Stimulated activated CD8-positive, alpha-beta memory T cell treated with anti-CD3 and anti-CD28 coated beads, Interleukin-15, amount 100 ng/mL, for 1 hour (primary cell): ENCODE results near the gene ATP10A.

Source experiments
- DNase-seq: peaks from one replicate; pipeline ENCODE4 v3.0.0-alpha.2; 2020; ENCODE audit warnings: low read depth

ATP10A gene

DNA sequence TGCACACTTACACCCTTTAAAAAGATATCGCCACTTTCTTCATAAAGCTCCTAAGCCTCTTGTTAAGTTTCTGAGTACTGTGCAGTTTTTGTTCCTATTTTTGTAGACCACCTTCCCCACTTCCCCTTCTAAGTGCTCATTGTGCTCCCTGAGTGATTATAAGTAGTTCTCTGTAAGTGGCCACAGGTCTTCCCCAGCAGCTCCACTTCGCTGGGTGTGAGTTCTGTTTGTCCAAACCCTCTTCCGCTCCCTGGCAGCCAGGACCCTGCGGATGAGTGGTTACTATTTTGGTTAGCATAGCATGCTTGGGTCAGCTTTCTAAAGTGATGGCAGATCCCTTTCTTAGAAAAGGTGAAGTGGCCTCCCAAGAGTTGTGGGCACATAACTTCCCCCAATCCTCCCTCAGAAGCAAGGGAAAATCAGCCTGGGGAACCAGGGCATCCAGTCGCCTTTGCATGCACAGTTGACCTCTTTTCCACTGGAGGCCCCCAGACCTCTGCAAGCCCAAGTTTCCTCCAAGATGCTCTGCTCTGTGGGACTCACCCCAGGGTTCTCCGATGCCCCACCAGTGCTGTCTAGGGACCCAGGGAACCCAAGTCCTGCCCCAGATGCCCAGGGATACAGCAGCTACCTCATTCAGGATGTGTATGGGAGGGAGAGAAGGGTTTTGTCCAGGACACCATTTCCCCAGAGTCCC lies 69.6 kb downstream of the ATP10A start:
- no peak for DNase-seq

DNA sequence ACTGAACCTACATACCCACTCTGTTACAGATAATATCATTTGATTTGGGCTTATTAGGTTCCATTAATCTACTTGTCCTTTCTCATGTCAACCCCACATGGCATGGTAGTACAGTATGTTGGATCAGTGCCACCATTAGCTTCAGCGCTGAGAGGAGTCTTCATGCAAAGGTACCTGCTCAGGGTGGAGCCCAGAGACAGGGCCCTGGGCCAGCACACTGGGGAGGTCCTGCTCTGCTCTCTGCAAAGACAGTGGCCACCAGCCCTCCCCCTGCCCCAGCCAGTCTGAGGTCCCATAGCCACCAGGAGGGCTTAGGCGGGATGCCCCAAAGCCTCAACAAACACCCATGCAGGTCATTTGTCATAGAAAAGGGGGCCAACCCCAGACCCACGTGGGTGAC lies 71.0 kb downstream of the ATP10A start:
- DNase-seq: no peak

DNA sequence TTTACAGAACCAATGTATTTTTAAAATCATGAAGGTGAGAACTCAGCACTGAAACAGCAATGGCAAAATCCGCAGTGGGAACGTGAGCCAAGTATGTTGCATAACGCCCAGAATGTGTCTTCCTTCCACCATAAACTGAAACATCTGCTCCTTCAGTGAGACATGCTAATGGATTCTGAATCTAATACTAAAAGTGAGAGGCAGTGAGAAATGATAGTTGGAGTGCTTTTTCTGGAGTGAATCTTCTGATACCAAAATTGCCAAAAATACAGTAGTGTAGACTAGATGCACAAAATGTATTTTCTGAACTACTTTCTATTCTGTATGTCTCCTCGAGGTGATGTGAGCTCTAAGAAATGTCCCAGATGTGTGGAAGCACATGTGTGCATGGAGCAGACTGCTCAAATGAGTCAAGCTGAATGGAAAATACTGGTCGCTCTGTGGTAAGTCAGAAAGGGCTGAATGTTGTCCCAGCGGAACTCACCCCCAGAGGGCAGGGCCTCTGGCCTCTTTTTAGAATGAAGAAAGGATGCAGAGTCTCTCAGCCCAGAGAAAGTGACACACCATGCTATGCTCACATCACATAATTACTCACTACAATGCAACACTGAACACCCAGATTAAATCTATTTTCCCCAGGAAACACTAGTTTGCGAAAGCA lies 73.0 kb downstream of the ATP10A start:
- DNase-seq: no peak

DNA sequence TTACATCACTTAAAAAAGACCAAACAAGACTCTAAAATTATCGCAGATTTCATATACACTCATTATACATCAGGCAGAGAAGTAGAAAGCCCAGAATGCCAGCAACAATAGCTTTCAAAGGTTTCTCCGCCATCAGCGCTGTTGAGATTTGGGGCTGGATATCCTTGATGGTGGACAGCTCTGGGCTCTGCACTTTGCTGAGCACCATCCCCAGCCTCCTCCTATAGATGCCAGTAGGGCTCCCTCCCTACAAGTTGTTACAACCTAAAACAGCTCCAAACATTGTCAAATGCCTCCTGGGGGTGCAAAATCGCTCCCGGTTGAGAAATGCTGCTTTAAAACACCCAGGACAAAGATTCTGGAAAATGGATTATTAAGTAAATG lies 73.5 kb downstream of the ATP10A start:
- no peak for DNase-seq

DNA sequence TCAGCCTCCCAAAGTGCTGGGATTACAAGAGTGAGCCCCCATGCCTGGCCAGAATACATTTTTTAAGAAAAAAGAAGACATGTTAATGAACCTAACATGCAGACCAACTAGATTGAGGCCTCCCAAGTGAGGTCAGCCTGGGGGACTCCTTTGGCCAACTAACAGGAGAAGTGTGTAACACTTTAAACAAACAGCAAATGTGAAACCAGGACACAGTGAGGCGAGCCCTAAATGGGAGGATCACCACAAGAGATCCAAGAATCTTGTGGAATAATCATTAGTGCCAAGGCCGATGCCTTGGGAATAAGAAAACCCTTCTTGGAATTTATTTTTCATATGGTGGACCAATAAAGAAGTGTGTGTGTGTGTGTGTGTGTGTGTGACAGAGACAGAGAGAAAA lies 73.9 kb downstream of the ATP10A start:
- no peak for DNase-seq

DNA sequence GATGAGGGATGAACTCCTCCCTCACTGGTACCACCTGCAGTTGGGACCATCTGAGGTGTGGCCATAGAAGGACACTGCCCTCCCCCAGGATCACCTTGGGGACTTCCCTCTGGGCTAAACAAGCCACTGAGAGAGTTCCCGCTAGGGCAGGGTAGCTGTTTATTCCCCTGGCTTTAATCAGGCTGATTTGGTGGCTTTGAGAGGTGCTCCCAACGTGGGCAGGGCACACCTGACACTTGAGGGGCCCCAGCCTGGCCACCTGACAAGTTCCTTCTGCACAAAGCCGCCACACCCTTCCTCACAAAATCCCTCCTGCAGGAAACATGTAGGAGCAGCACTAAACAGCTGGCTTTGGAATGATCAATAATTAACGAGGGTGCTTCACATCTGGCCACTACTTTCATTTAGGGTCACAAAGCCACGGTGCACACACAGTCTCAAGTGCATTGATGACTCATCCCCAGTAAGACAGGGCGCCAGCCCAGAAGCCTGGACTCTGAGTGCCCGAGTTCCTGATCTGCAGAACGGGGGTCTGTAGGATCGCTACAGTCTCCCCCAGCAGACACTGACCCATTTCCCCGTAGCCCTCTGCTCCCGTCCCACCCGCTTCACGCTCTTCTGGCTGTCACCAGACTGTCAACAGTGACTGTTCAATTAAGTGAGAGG lies 75.1 kb downstream of the ATP10A start:
- DNase-seq: no peak

DNA sequence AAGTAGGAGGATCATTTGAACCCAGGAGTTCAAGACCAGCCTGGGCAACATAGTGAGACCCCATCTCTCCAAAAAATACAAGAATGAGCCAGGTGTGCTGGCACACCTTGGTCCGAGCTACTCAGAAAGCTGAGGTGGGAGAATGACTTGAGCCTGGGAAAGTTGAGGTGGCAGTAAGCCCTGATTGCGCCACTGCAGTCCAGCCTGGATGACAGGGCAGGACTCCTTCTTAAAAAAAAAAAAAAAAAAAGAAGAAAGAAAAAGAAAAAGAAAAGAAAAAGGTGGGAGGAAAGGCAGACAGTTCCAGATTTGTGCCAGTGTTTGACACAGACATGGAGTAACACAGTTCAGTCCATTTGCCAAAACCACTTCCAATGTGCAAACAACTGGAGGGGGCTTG lies 75.7 kb downstream of the ATP10A start:
- no peak for DNase-seq

DNA sequence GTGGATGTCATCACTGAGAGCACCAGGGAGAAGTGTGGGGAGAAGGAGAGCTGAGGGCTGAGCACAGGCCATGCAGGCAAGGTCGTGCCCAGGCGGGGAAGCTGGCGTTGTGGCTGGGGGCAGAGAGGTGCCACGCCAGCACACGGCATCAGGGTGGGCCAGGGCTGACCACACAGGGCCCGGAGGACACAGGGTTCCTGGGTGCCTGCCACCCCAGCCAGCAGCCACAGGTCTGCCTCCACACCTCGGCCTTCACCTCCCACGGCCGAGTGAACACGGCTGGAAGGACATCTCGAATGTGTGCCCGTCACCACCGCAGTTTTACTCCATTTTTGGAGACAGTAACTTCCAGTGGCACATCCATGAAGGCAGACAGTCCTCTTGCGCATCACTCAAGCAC lies 77.1 kb downstream of the ATP10A start:
- no peak for DNase-seq

DNA sequence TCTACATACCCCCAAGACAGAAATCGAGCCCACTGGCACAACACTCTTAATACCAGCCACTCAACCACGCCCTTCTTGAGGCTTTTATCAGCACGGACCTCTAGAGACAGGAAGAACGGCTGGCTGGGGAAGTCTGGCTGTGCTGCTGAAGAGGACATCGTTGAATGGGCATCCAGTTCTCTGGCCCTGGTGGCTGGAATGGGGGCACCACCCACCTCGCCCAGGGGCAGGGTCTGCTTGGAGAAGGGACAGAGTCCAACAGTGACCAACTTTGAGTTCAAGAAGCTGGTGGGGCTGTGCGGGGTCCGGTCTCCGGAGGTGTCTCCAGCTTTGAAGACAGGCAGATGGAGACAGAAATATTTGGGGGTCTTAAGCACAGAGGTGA lies 77.5 kb downstream of the ATP10A start:
- no peak for DNase-seq

DNA sequence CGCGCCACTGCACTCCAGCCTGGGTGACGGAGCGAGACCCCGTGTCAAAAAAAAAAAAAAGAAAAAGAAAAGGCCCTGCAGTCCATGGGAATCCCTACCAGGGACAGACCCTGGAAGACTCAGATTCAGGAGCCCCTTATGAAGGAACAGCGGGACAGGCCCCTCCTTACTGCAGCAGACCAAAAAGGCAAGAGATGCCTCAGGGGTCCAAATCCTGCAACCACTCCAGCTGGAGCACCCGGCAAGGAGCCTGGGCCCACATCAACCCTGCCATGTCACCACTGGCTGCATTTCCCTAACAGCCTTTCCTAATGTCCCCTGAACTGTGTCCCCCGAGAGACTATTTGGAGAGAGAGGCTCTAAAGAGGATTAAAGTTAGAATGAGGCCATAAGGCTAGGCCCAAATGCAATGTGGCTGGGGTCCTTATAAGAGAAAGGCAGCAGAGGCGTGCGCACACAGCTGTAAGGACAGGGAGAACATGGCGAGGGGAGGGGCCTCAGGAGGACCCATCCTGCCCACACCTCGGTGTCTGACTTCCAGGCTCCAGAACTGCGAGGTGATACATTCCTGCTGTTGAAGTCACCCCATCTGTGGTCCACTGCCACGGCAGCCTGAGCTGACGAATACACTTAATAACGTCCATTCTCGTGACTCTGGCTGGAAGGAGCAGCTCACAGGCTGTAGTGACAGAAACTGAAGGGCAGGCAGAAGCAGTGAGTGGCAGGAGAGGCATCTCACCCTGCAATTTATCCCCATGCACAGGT lies 78.1 kb downstream of the ATP10A start:
- no peak for DNase-seq

DNA sequence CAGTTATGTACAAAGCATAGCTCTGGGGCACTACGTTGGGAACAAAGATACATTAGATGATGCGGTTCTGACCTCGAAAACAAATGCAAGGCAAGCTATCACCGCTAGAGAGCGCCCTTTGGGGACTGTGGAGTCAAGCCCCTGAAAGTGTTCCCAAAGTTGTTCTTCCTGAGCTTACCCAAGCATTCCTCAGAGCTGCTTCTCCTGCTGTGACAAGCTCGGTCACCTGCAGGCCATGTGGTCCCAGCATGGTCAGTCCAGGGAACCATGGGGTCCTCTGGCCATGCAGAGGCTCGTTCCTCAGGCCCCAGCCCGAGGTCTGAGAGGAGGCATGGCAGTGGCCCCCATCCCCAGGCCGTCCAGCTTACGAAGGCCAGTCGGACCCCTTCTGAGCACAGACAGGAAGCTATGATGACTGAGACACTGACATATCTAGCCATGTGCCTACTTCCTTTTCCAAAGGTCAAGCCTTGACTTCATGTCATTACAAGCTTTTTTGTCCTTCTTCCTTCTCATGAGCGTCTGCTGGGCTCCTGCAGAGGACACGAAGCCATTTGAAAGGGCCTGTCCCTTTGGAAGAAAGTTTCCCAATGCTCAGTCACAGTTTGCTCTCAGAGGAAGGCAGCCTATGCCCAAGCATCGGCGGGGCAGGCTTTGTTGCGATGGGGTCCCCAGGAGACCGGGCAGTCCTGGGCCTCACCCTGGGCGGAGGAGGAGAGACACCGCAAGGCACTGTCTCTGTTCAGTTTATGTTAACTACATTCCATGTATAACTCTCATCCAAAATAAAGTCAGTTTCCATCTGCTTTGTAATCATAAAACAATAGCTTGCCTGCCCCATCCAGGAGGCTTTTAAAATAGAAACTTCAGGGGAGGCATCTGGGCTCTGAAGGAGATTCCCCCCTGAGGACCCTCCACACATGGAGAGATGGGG lies 79.3 kb downstream of the ATP10A start:
- DNase-seq: peak; percentile 19

DNA sequence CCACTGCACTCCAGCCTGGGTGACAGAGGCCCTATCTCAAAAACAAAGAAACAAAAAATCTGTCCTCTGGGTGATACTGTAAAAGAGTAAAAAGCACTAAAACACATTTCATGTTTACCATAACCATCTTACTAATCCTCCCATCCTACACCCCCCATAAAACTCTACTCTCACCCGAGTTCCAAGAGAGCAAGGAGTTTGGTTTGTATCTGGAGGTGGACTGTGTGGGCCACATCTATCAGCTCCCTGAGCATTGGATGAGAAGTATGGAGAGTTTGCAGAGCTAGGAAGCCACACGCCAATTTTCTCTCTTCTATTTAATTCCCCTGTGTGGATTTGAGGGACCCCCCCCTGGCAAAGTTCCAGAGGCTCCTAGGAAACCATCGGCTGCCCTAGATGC lies 80.0 kb downstream of the ATP10A start:
- DNase-seq: no peak

DNA sequence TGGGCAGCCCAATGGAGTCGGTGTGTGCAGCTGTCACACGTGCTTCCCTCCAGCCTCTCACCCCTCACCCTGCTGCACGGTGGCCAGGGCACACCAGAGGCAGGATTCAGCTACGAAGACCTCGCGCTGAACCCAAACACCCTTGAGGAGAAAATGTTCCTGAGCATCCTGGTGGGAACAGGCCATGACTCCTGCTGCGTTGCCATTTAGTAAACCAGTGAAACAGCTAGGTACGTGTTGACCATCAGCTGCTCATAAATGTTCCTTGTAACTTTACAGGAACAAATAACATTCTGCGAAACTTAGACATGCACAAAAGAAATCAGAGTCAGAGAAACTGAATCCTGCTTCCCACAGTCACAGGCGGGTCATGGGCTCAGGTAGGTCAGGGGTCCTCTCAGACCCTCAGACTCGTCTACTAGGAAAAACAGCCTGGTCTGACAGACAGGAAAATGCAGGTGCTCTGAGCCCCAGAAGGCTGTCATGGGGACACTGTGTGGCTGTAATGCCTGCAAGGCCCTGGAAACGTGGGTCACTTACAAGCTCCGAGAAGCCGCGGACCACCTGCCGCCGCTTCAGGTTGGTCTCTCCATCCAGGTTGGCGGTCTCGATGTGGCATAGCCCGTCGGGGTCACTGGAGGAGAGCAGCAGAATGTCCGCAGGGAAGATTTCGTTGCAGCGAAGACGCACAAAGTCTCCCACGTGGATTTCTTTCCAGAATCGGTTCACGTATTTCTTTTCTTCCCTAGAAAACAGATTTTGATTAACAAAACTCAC lies 82.5 kb downstream of the ATP10A start:
- DNase-seq: no peak

DNA sequence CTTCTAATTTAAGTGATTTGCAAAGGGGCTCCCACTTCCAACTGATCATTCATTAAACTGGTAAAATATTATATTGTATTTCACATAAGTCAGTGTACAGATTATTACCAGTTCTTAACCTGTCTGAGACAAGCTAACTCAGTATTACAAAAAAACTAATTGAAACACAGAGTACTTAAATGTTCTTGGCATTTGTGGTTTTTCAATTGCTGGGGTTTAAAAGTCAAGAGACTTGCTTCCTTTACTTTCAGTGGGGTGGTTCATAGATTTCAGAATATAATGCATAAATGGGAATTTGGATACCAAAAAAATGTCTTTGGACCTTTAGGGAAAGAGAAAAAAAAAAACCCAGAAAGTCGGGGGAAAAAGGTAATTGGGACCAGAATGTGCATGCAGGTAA lies 85.0 kb downstream of the ATP10A start:
- no peak for DNase-seq

DNA sequence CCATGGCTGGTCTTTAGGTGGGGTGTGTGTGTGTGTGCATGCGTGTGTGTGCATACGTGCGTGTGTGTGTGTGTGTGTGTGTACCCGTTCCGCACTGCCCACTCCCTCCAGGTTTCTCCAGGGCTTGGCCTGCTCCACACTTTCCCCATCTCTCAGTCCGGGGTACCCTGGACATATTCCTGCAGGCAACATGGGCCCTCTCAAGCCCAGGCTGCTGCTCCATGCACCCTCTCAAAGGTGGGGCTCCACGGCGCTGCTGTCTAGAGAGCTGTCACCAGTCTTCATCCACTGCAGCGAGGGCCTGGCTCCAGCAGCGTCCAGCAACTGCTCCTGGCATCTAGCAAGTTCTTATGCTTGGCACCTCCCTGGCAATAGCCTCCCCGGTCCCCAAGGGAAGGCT lies 86.1 kb downstream of the ATP10A start:
- DNase-seq: no peak

DNA sequence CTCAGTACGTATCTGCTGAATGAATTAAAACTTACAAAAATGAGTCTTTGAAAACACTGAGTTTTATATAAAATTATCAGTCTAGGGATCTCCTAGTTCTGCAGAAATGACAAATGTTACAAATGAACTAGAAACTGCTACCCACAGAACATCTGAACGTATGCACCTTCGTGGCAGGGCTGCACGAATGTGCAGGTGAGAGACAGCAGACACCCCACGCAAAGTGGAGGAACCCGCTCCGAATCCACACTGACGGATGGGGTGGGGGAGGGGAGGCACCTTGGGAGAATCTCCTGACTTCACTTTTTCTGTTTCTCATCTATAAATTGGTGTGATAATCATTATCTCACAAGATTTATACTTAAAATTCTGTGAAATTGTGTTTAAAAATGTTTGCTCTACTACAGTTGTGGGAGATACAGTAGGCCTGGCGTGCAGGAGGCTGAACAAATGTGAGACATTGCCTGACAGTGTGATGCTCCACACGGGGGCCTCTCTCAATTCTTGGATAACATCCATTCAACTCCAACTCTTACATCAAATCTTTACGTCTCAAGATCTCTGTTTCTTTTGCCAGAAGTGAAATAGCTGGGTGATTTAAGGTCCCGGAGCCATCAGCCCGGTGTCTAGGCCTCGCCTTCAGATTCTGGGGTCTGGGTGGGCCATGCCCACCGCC lies 86.9 kb downstream of the ATP10A start:
- no peak for DNase-seq

DNA sequence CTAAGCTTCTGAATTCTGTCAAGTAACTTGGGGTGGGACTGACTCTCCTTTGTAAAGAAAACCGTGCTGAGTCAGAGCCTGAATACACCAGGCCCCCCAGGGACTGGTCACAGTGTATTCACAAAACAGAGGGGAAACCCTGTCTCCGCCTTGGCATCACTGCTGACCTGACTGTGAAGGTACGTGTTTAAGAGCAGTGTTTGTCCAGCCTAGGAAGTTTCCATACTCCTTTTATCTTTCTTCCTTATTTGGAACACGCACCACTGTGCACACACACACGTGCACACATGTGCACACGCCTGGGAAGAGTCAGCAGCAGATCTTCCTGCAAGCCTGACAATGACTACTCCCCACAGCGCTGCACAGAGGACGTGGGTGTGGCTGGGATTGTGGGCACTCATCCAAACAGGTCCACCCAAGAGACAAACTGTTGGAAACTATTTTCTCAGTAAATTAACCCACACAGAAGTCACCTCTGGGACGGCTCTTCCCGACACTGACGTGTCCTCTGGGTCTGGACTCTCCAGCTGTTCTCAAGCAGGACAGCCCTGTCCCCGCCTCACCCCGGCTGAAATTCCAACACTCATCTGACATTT lies 87.7 kb downstream of the ATP10A start:
- DNase-seq: no peak

DNA sequence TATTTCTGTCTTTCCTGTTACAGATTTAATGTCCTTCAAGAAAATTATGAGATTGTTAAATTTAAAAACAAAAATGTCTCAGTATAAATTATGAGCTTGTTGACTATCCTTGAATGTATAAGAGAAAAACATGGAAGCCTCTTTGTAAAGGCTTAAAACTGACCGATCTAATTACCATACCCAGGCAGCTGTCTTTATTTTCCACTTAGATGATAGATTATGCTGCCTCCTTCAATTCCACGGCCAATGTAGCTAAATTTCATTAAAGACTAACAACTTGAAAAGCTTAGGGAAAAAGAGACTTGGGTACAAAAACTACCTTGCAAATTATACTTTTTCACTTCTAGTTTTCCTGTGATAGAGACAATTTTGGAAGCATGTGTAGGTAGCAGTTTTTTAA lies 88.3 kb downstream of the ATP10A start:
- no peak for DNase-seq

DNA sequence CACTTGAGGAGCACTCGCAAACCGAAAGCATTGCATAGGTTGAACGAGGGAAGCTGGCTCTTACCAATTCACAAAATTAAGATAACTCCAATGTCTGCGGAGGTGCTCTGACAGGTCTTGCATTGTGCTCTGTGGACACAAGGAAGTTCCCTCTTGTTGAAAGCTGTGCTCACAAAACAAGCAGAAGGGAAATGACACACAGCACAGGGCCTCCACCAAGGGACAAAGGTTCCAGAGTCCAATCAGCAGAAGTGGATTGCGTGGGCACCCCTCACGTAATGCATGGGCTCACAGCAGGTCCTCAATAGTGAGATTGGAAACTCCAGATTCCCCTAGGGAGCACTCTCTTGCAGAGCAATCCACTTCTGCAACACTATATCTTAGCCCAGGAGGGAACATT lies 89.9 kb downstream of the ATP10A start:
- DNase-seq: no peak

DNA sequence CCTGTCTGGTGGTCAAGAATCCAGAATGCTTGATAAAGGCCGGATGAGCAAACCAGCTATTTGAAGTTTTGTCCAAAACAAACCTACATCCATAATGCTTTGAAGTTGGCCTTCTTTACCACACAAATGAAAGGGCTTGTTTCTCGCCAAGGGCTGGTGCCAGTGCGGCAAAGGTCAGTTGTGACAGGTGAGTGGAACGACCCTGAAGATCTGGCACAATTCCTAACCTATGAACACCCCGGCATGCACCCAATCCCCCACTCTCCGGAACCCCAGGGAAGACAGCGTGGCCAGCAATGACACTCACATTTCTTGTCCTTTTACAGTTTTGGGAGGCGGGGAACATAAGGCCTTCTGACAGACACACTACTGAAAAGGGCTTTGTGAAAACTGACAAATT lies 90.6 kb downstream of the ATP10A start:
- DNase-seq: no peak
